Measurements from ENCODE around the gene PRKAA1. TPM values are rescaled to one million over a fixed set of nuclear protein-coding genes. Genes with fewer than 3 reads are reported as not detected.

Gene PRKAA1
- total and polyA plus RNA-seq, 2 of the 13 experiments (the other 11 are each of a cell fraction or from before 2014, with no cell fraction given), result 36.6 to 58.0 TPM

DNA sequence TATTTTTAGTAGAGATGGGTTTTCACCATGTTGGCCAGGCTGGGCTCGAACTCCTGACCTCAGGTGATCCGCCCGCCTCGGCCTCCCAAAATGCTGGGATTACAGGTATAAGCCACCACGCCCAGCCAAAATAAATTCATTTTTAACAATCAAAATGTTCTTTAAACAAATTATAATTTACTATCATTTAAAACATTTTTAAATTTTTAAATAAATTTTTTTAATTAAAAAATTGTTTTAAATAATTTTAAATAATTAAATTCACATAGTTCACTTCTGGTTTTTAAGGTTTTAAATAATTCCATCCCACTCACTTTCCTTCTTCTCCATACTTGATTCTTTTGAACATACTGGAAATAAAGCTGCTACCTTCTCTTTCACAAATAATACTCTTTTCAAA, 27.4 kb downstream of the PRKAA1 start:
- no peak for TF ChIP-seq TSC22D2 (CRISPR knock-in tag; IDR thresholded peaks at IDR 0.05; ENCODE audit: borderline replicate concordance)
- no peak for TF ChIP-seq ZNF263 (CRISPR knock-in tag; IDR thresholded peaks at IDR 0.05)
- TF ChIP-seq, protein P1, sequence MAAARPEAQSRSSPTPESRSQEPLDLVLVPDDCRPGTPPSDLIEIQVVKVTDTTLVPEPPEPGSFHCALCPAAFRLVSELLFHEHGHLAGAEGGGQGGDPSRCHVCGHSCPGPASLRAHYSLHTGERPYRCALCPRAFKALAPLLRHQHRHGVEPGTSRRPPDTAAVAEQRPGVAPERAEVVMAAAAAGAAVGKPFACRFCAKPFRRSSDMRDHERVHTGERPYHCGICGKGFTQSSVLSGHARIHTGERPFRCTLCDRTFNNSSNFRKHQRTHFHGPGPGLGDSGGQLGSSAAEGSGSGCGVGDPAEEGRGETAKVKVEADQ (CRISPR knock-in tag; IDR thresholded peaks at IDR 0.05; ENCODE audit: borderline replicate concordance), result no peak
- TF ChIP-seq, protein P2, sequence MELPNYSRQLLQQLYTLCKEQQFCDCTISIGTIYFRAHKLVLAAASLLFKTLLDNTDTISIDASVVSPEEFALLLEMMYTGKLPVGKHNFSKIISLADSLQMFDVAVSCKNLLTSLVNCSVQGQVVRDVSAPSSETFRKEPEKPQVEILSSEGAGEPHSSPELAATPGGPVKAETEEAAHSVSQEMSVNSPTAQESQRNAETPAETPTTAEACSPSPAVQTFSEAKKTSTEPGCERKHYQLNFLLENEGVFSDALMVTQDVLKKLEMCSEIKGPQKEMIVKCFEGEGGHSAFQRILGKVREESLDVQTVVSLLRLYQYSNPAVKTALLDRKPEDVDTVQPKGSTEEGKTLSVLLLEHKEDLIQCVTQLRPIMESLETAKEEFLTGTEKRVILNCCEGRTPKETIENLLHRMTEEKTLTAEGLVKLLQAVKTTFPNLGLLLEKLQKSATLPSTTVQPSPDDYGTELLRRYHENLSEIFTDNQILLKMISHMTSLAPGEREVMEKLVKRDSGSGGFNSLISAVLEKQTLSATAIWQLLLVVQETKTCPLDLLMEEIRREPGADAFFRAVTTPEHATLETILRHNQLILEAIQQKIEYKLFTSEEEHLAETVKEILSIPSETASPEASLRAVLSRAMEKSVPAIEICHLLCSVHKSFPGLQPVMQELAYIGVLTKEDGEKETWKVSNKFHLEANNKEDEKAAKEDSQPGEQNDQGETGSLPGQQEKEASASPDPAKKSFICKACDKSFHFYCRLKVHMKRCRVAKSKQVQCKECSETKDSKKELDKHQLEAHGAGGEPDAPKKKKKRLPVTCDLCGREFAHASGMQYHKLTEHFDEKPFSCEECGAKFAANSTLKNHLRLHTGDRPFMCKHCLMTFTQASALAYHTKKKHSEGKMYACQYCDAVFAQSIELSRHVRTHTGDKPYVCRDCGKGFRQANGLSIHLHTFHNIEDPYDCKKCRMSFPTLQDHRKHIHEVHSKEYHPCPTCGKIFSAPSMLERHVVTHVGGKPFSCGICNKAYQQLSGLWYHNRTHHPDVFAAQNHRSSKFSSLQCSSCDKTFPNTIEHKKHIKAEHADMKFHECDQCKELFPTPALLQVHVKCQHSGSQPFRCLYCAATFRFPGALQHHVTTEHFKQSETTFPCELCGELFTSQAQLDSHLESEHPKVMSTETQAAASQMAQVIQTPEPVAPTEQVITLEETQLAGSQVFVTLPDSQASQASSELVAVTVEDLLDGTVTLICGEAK (IDR thresholded peaks at IDR 0.05), result no peak
- TF ChIP-seq, protein P2 (CRISPR knock-in tag; IDR thresholded peaks at IDR 0.05), result no peak
- no peak for TF ChIP-seq ONECUT2 (CRISPR knock-in tag; IDR thresholded peaks at IDR 0.05)
- no peak for TF ChIP-seq KLF15 (CRISPR knock-in tag; IDR thresholded peaks at IDR 0.05; ENCODE audit: borderline replicate concordance)
- no peak for TF ChIP-seq PTBP1 (IDR thresholded peaks at IDR 0.05; ENCODE audit: low read depth, low read length, poor library complexity, severe bottlenecking)
- CTCF ChIA-PET (ENCODE audit: low intra/inter-chr PET ratio, low total read pairs), result no interaction called here
- no peak for ATAC-seq

More for the DNA sequence above, 27.4 kb downstream of the PRKAA1 start:
- intact Hi-C loops (cut with micrococcal nuclease; ENCODE audit: unreplicated experiment), result no loop called here
- H3K27ac ChIP-seq (ENCODE audit: extremely low read length, insufficient read depth, low read length), result no peak overlapping the region
- no peak overlapping the region for H3K4me3 ChIP-seq (replicated peaks in 1 of 3; ENCODE audit: insufficient read depth in 1 of 3, low read depth in 2 of 3, low read length in 3 of 3)
- no TSS peak for BruUV-seq (replicated peaks)
- in situ Hi-C loops (cut with HindIII; ENCODE audit: extremely low pct_ligation_motif_present, low pct_unique_long_range_greater_than_20kb), result no loop called here
- H3K4me2 ChIP-seq (ENCODE audit: low read depth, low read length), result no peak overlapping the region
- H3K79me2 ChIP-seq (ENCODE audit: insufficient read depth, low read length), result no peaks in the 10 kb centered on the region
- H4K20me1 ChIP-seq (ENCODE audit: insufficient read depth, low read length), result no peaks in the 10 kb centered on the region
- H3K27me3 ChIP-seq (ENCODE audit: control insufficient read depth in 1 of 2, insufficient read depth in 2 of 2, low read length in 2 of 2), result no peaks in the 10 kb centered on the region
- H2AFZ ChIP-seq (ENCODE audit: low read length), result no peak overlapping the region
- POLR2A ChIA-PET, result no interaction called here
- no peak for FAIRE-seq
- 98% methylated on average over 5 of the region's 5 CpGs for WGBS (ENCODE audit: low lambda C conversion rate)
- H3K4me1 ChIP-seq (ENCODE audit: insufficient read depth, low read length), result 0 out of 2 replicates have a peak, but pooled peaks cover 3% of the 10 kb centered on the region
- no peak for DNase-seq (ENCODE audit: low spot score)
- H3K36me3 ChIP-seq (replicated peaks in 1 of 2; ENCODE audit: control insufficient read depth in 1 of 2, insufficient read depth in 2 of 2, low read length in 2 of 2), result peaks cover 11 to 58% of the 10 kb centered on the region in 2 experiments
- H3K9ac ChIP-seq (ENCODE audit: insufficient read depth, low read depth, low read length), result no peak overlapping the region
- H3K9me3 ChIP-seq (ENCODE audit: low read length), result no peaks in the 10 kb centered on the region

Measured in HepG2 (cell line).